ENCODE measurements around the gene OPCML.

OPCML gene

DNA sequence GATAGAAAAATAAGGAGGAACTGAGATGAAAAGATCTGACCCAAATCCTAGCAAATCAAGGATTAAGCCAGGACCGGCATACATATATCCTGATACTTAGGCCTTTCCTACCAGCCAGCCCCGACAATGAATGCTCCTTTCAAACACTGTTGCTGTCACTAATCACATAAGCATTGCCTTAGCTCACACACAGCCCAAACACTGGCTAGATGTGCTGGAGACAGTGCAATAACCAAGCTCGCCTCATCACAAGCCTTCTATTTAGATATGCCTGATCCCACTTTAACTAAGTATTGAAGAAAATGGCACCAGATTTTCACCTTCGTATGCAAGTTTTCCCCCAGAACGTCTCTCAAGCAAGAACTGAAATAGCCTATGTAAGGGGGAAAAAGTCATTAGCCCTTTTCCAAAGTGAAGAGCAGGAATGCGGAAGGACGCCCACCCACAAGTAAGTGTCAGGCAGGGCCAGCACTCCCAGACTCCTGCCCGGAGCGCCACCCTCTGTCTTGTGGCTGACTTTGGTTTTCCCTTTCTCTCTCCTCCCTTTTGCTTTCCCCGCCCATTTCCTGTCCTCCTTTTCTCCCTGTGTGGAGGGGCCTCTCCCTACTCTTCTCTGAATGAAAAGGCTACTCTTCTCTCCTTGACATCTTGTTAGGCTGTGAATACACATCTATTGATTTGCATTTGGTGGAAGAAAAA, 8.9 kb upstream of the OPCML start:
- in situ Hi-C loops (cut with HindIII; ENCODE audit: low sequenced_read_pairs): no loop called here

DNA sequence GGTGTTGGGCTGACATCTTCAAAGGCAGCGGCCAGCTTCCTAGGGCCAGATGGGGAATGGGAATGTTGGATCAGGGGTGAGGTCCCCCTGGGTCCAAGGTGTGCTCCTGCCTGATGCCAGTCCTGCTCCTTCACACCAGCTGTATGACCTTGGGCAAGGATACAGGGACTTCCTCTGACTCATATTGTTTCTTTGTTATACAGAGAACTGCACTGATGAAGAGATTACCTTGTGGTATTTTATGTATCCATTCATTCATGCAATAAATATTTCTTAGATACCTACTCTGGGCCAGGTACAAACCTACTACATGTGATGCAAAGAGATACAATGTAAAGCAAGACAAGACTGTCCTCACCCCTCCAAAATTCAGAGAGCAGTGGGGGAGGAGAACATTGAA, 3.9 kb upstream of the OPCML start:
- in situ Hi-C loops (cut with HindIII; ENCODE audit: low sequenced_read_pairs): no loop called here

DNA sequence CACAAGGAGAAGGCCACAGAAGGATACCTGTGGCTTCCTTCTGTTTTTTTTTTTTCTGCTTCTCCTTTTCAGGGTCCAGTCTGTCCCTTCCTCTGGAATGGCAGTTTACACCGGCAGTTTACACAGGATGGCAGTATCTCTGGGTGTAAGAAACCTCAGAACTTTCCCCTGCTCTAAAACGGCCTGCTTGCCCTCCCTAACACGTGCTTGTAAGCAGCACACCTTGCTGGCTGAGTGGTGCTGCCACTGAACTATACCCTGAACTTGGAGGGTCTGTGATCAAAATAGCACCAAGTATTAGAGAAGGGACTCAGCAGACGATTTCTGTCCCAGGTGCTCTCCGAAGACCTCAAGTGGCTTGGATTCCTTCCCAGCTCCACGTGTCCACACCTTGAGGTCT, 904 bp upstream of the OPCML start:
- in situ Hi-C loops (cut with HindIII; ENCODE audit: low sequenced_read_pairs): no loop called here

DNA sequence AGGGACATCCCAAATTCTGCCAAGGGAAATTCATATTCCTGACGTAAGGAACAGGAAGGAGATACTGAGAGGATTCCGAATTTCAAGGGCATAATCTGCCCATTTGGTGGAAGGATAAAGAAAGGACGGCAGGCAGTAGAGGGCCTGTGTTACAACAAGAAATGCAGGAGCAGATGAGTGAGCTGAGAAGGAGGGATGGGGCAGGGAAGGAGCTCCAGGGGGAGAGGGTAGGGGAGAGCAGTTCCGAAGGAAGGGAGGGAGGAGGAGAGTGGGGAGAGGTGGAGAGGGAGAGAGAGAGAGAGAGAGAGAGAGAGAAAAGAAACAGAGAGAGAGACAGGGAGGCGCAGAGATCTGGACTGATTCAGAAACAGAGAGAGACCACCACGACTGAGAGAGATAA, 843 bp downstream of the OPCML start:
- in situ Hi-C loops (cut with HindIII; ENCODE audit: low sequenced_read_pairs): no loop called here

DNA sequence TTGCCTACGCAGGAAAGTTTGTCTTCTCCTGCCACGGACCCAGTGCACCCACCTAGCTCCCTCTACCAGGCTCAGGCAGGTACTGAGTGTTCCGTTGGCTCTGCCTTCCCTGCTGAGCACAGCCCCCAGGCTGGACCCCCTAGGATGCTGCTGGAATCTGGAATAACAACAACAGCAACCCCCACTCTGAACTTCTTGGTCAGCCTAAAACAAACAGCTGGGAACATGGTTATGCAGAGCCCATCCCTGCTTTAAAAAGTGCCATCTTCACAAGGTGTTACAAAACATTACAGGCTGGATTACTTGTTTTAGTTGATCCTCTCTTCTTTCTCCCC, 1.8 kb downstream of the OPCML start:
- in situ Hi-C loops (cut with HindIII; ENCODE audit: low sequenced_read_pairs): no loop called here

DNA sequence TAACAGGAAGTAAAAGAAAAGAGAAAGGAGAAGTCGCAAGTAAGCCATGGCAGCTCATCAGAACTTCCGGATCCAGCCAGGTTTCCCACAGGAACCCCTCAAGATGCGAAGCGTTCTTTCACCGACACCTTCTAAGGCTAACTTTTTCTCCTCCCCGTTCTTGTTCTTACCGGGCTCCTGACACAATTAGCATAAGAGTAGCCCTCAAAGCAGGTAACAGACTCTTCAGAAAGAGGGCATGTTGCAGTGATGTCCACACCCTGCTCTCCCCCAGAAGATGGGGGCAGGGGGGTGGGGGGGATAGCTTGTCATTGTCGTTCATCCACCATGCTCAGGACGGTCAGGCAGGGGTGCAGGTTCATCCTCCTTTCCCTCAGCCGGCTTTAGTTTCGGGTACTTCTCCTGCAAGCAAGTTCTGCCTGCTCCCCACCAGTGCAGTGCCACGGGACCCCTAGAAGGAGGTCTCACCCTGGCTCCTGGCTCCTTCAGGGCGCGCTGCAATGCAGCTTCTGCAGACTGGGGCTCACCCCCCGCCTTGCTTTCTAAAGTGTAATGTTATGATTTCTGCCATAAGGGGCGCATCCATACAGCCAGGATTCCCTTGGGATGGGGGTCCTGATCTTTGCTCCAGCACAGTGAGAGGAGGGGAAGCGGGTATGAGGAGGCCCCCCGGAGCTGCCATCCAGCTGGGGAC, 2.3 kb downstream of the OPCML start:
- in situ Hi-C loops (cut with HindIII; ENCODE audit: low sequenced_read_pairs): no loop called here

DNA sequence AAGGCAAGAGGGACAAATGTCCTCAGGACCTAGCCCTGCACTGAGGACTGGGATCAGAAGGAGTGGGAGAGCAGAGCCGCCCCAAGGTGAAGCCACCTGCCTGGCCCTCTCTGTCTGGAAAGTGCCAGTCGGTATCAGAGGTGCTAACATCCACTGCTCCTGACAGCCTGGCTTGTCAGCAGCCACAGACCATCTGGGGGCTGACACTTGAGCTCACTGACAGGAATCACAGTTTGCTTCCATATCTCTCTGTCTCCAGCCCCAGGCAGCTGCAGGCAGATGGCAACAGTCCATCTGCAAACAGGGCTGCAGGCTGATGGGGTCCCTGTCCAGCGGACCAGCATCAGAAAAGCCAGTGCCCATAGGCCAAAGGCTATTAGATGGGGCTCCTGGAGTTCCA, 5.5 kb downstream of the OPCML start:
- in situ Hi-C loops (cut with HindIII; ENCODE audit: low sequenced_read_pairs): no loop called here

DNA sequence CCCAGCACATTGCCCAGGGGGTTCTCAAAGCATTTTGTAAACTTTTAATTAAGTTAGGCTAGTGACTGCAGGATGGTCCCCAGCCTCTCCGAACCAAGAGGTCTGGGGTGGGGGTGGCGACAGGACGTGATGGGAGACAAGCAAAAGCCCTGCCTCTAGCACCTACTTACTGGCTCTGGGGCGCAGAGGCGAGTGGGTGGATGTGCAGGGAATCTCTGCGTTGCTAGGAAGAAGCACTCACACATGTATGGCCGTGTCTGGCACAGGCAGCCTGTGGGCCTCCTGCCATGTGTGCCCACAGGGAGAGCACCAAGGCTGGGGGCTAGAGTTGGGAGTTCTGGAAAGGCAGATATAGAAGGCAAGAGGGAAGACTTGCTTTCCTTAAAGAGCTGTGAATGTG, 6.3 kb downstream of the OPCML start:
- in situ Hi-C loops (cut with HindIII; ENCODE audit: low sequenced_read_pairs): no loop called here

DNA sequence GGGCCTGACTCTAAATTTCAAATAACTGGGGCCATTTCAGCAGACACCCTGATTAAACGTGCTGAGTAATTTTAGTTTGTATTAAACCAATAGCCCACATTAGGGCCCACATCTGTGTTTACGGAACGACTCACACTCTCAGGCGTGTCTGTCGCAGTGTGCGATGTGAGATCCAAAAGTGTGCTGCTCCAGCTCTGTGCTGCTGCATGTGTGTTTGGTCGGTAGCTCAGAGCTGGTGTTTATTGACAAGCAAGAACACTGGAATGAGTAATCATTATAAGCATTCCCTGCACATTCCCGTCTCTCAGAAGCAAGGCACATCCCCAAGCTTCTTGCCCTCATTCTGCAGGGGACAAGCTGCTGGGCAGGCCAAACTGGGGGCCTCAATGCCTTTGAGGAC, 7.8 kb downstream of the OPCML start:
- in situ Hi-C loops (cut with HindIII; ENCODE audit: low sequenced_read_pairs): no loop called here

DNA sequence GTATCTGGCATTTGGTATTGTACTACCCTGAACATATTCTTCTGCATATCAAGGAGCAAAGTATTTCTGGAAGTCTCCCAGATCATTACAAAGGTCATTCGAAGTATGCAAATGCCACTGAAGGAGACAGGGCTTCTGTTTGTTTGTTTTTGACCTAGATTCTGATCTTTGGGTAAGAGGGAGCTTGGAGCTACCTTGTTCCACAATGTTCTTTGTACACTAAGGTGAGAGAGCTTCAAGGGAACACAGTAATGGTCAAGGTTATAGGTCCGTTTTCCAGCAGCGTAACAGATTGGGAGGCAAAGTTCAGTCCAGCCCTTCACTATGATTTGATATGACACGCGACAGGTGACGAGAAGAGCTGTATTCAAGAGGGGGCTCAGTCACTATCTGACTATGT, 10.0 kb downstream of the OPCML start:
- in situ Hi-C loops (cut with HindIII; ENCODE audit: low sequenced_read_pairs): no loop called here

DNA sequence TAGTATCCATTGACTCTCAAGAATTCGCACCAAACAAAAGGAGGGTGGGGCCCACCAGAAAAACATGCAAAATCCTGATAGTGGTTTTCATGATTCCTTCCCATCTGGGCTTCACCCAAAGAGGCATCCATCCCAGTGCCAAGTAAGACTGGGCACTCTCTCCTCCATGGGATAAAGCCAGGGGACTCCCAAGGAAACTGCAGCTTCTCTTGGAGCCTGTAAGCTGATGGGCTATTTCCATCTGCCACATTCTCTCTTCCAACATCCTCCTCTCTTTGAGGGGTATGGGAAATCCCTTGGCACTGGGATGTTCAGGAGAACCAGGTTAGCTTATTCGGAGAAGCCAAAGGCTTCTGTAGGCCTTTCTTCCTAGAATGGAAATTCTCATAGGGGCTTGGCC, 10.8 kb downstream of the OPCML start:
- in situ Hi-C loops (cut with HindIII; ENCODE audit: low sequenced_read_pairs): no loop called here

DNA sequence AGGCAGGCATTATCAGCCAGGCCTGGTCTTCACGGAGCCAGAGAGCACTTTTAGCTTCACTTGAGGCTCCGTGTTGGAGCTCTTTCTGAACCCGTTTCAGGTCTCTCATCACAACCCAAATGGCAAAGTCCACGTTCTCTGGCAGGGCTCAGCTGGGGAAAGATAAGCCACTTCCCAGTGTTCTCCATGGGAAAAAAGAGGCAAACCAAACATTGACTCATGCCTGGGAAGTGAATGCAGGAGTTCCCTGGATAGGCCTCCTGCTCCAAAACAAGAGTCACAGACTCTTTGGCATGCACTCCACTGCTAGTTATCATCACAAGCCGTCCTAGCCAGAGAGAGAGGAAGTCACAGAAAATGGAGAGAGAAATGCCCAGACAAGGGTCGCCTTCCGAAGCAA, 11.6 kb downstream of the OPCML start:
- in situ Hi-C loops (cut with HindIII; ENCODE audit: low sequenced_read_pairs): no loop called here

DNA sequence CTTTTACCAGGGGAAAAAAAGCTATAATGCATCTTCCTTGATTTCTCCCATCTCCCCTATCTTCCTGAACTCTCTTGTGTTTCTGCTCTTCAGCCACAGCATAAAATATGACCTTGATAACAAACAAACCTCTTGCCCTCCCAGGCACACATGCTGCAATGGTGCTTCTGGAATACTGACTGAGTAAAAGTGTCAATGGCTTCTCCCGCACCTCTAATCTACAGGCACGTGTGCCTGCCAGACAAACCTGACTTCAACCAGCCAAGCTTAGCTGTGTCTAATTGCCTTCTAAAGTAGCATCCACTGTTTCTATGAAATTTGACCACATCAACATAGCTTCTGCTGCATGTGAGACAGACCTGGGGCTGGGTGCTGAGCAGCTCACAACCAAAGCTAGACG, 12.7 kb downstream of the OPCML start:
- in situ Hi-C loops (cut with HindIII; ENCODE audit: low sequenced_read_pairs): no loop called here

DNA sequence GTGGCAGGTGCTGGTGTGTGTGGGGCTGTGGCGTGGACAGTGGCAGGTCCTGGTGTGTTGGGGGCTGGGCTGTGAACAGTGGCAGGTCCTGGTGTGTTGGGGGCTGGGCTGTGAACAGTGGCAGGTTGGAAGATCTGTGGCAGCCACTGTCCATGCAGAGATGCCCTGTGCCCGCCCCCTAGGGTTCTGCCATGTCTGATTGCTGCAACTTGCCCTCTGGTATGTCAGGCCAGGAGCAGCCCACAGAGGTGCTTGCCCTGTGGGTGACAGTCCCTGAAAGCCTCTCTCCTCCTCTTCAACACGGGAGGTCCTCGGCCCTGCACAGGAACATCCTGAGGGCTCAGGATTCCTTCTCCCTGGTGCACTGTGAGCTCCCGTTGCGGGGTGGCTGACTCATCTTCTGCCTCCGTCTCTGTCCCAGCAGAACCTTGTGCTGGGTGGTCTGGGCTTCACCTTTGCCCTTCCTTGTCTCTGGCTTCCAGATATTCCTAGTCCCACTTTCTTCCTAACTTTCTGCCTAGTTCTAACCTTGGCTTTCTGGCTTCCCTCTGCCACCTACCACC, 13.5 kb downstream of the OPCML start:
- in situ Hi-C loops (cut with HindIII; ENCODE audit: low sequenced_read_pairs): no loop called here

DNA sequence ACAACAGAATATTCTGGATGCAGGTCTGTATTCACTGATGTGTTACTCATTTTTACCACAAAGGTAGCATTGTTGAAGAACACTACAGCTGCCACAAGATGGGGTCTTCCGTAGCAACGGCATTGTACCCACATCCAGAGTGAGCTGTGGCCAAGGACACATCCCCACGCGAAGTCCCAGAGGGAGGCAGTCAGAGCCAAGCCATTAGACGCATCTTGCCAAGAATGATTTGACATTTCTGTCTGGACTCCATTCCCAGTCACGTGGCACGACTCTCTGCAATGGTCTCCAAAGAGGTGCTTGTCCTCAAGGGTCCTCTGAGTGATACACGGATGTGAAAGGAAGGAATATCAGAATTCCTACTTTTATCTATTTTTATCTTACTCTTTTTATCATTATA, 15.5 kb downstream of the OPCML start:
- in situ Hi-C loops (cut with HindIII; ENCODE audit: low sequenced_read_pairs): no loop called here

DNA sequence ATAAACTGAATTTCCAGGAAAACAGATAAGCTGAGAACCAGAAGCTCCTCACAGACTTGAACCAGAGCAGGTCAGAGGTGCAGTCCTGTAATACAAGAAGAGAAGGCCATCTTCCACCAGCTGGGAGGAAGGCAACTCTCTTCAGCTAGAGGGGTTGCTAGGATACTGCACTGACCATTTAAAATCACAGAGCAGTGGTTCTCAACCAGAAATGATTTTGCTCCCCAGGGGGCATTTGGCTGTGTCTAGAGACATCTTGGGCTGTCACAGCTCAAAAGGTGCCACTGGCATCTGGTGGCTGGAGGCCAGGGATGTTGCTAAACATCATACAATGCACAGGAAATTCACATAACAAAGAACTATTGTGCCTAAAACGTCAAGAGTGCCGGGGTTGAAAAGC, 17.2 kb downstream of the OPCML start:
- in situ Hi-C loops (cut with HindIII; ENCODE audit: low sequenced_read_pairs): no loop called here

DNA sequence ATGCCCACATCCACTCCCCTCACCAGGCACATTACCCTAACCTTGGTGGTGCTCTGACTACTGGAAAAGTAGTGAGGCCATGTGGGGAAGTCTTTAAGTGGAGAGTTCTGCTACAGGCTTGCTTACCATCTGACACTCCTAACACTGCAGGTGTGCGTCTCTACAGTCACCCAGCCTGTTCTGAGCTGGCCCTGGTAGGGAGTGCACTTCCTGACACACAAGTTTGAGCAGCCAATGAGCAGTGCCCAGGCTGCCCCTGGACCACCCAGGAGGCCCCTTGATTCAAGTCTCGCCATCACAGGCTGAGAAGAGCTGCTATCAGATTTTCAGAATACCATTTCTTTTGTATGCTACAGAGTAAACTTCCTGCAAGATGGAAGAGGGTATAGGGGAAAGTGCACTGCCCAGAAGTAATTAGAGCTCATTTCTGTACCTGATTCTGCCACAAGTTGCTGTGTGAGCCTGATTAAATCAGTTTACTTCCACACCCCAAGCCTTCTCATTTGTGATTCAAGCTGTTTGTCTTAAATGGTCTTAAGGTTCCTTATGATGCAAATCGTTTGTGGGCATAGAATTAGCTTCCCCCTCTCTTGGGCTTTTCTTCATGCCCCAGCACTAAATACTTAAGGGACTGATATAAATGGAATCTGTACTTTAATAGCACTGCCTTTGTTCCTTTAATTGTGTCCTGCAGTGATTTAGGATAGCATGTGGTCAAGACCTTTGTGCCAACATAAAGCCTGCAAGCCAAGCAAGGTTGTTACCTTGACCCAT, 22.2 kb downstream of the OPCML start:
- in situ Hi-C loops (cut with HindIII; ENCODE audit: low sequenced_read_pairs): no loop called here

DNA sequence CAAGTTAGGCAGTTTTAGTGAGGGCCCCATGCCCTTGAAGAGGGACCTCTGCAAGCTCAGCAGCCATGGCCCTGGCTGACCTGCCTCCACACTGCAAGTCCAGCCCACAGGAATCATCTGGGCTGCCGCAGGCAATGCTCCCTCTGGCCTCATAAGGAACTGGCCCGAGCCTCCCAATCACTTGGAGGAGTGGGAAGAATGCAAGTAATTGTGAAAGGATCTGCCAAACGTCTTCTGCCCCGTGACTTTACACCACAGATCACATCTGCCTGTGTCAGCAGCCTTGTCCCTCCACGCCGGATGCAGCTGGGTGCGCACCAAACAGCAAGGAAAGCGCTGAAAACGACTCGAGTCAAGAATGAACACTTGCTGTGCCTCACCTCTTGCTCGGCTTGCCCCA, 23.8 kb downstream of the OPCML start:
- in situ Hi-C loops (cut with HindIII; ENCODE audit: low sequenced_read_pairs): no loop called here

DNA sequence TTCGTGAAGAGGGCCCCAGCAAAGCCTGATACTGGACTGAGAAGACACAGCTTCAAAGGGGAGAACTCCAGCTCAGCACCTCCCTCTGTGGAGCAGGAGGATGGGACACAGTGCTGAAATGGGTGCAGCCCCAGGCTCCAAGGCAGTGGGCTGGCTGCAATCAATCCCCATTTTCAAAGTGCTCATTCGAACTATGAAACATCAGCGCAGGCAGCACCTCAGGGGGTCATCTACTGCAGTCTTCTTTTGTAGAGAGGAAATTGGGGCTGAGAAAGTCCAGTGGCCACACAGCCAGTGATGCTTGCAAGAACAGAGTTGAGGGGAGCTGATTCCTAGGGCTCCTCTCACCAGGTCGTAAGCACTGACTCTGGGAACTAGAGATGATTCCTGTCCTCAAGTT, 25.1 kb downstream of the OPCML start:
- in situ Hi-C loops (cut with HindIII; ENCODE audit: low sequenced_read_pairs): no loop called here

DNA sequence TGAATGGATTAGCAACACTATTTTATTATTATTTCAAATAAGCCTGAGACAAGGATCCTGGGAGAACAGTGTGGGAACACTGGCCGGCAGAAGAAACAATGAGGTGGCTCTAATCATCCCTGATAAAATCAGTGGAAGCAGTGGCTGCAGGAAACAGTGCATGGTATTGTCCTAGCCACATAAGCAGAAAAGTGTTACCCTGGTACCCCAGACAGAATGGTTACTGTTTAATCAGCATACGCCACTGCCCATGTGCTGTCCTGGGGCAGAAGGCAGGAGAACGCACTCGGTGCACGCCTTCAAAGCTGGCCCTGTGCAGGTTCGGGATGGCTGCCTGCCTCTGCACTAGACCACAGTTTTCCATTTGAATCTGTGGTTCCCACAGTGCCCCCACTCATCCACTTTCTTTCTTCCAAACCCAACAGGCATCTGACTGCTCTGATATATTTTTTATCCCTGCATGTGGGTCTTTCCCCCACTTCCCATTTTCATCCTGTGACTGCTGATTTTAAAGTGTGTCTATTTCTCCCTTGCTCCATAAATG, 25.7 kb downstream of the OPCML start:
- in situ Hi-C loops (cut with HindIII; ENCODE audit: low sequenced_read_pairs): no loop called here

DNA sequence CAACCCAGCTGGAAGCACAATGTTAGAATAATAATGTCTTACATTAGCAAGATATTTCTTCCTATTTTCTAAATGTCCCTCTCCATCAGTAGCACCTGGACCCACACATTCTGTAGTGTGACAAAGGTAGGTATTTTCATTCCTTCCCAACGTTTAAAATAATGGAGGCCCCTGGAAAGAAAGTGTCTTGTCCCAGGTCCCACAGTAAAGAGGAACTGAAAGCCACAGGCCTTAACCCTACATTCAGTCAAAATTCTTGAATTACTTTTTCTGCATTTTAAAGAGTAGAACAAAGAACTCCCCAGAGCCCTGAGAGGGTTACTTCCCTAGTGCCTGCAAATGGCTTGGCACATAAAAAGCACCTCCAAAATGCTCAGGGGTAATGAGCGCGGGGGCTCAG, 26.3 kb downstream of the OPCML start:
- in situ Hi-C loops (cut with HindIII; ENCODE audit: low sequenced_read_pairs): no loop called here

DNA sequence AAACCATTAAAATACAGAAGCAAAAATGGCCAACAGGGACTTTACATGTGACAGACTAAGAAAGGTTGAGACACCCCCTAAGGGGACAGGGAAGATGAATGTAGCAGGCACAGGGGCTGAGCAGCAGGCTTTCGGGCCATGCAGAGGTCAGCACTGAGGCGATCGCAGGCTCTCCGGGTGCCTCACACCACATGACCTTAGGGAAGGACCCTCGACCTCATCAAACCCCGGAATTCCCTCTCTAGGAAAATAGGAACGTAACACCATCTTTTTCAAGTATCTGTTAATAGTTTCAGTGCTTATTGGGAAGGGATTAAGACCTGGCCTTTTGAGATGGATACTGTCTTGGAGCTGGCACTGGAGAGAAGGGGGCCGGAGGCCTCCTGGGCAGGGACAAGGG, 27.4 kb downstream of the OPCML start:
- in situ Hi-C loops (cut with HindIII; ENCODE audit: low sequenced_read_pairs): no loop called here

Data from DLD1 (cell line).